ENCODE data around the gene ADAM19.

GRCh38 chr5:157547941-157548512 lies 27.5 kb downstream of the ADAM19 start:
- TF ChIP-seq CTCF (IDR thresholded peaks at IDR 0.05): no peak
- no peak for TF ChIP-seq POLR2A (IDR thresholded peaks at IDR 0.05)

Data from uterus (tissue), 2 donors.